K562 (cell line): ENCODE results near the gene TMPRSS5. TPM values are rescaled to one million over a fixed set of nuclear protein-coding genes. Genes with fewer than 3 reads are reported as not detected.

ENCODE experiments used
- CBFA2T3 ChIP-seq: fragments of 450-650 bp; IDR thresholded peaks from 2 replicates; pipeline ENCODE4 v1.6.1; 2017
- SMAD1 ChIP-seq: fragments of 150-350 bp; IDR thresholded peaks from 2 replicates; pipeline ENCODE4 v1.6.1; 2014; ENCODE audit warnings: low read length, low read depth; ENCODE audit not compliant: partially characterized antibody
- ZNF184 ChIP-seq: sonication (generic); formaldehyde crosslinking; IDR thresholded peaks from 2 replicates; pipeline ENCODE4 v1.5.0; 2020; ENCODE audit warnings: missing genetic modification reagents
- polyA plus RNA-seq, 8 experiments: library from polyadenylated mRNA; depleted of rRNA in 4 of 8; stranded (reverse) in 5 of 8; unstranded in 3 of 8; fragments of >200 nt; fragmentation: Nextera tagmentation in 2 of 8; fragmentation: Illumina TruSeq in 1 of 8; extraction: Ambion mirVana in 2 of 8; extraction: Trizol in 1 of 8; gene quantifications; 2 replicates each; pipeline versions ENCODE4 v1.2.1 to v1.2.3, GENCODE V29; 2011 to 2014; ENCODE audit warnings: inconsistent platforms in 1 of 8, missing spikeins in 1 of 8
- total RNA-seq, 7 experiments: library from RNA; depleted of rRNA in 6 of 7; stranded (reverse); fragments of >200 nt in 6 of 7; fragmentation: Illumina TruSeq in 2 of 7; extraction: Trizol in 2 of 7; gene quantifications; 2 replicates each; pipeline versions ENCODE4 v1.2.1 to v1.2.3, GENCODE V29; 2011 to 2021; ENCODE audit warnings: low replicate concordance in 1 of 7
- TF ChIP-seq, protein P1 (sequence below): fragments of 250-450 bp; sonication (Bioruptor Pico); IDR thresholded peaks from 2 replicates; pipeline ENCODE4 v1.5.0; 2021; ENCODE audit warnings: mild to moderate bottlenecking, moderate library complexity

Gene TMPRSS5
- total and polyA plus RNA-seq, 9 of the 15 experiments (the other 6 are each of a cell fraction or from before 2014, with no cell fraction given): 0.07 to 0.49 (median 0.17) TPM; not detected in 1

DNA sequence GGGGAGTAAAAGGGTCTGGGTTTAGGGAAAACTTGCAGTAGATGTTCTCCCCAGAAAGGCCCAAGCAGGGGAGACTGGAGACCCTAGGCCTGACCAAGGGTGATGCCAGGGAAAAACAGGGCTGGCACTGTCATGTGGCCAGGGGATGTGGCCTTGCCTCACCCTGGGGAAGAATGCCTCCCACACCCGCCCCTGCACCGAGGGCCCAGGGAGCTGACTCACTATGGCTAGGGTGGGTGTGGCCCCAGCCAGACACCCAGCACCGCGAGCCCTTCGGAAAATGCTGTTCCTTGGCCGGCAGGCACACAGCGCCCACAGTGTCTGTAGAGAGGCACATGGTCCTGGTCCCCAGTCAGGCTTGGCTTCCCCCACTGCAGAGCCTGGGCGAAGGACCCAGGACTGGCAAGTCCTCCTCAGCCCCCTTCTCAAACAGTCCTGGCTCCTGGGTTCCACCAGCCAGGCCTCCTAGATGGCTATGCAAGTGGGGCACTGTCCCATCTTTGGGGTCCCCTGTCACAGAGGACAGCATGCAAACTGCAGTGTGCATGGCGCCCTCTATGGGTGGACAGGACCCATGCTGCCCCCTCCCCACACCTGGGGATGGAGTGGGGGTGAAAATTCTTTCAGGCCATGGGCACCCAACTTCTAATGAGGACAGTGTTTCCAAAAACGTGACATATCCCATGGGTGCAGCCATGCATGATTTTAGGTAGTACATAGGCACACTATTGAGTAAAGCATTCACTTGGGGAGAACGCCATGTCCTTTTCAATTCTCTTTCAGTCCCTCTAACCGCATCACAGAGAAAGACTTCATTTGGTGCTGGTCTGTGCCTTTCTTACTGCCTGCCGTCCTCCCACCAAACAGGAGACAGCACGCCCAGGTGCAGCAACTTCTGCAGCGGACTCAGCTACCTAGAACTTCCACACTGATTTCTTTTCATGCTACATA lies 15.2 kb downstream of the TMPRSS5 start (continued):
- TF ChIP-seq, protein P1, sequence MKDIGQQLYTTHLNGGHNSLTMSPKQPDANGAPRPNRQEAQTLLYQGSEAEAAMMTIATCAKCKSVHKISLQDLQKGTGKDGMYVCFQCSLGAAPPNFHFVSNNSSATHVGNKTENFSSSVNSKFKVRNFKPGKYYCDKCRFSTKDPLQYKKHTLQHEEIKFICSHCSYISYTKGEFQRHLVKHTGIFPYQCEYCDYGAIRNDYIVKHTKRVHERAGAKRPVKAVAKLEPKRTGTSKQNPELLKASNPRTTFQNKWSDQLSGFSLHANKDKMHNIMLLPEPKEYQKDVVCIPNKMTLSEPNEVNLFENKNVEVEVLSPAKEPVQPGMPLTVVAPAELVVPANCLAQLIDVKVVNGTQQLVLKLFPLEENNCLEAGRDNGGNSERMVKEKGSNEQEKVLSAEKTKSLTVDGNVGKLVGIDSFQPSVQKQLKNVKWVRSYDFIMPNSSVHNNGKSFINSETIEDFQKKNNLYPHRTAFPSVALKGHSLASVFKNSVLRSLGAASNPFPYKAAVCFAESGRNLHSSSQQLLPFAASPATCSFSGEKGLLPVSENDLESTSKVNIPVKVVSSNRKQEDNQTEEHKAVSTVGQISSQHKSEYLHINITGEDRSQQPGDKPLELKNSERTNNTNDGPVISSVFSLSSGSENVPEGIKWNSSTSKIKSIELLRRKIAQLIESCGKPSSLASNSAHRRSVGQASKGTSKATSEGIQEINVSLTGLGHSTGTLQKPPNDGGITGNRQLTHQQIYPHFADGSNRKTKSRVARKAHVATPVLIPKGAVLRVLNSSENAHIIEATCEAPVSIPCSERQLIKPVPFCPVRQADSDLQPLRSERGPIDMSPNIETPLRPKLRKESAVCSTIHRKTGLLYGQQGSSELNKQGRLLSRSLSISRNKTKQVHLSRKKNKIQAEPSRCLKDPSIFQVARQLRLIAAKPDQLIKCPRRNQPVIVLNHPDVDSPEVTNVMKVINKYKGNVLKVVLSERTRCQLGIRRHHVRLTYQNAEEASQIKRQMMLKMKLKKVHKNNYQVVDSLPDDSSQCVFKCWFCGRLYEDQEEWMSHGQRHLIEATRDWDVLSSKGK (CRISPR knock-in tag): no peak
- TF ChIP-seq SMAD1 (no peak), ZNF184 (CRISPR knock-in tag) (no peak), CBFA2T3 (0 out of 2 replicates have a peak, but pooled peaks have one; percentile 10)
- TF ChIP-seq, all 486 proteins: peak for 160
